H9 (cell line): ENCODE data around the gene RNF212. TPM values are rescaled to one million over a fixed set of nuclear protein-coding genes. Genes with fewer than 3 reads are reported as not detected.

Experiments
- DNase-seq: peaks from one replicate; pipeline ENCODE4 v3.0.0-alpha.2; 2017
- H2AFZ ChIP-seq: one replicate; pipeline ENCODE4 v1.6.1; 2013; ENCODE audit warnings: mild to moderate bottlenecking, low read length, control low read depth, moderate library complexity
- H2AK5ac ChIP-seq: 2 replicates; pipeline ENCODE4 v1.6.1; 2013; ENCODE audit warnings: low read length, control low read depth, mixed read lengths; ENCODE audit not compliant: insufficient read length
- H2BK120ac ChIP-seq: one replicate; pipeline ENCODE4 v1.6.1; 2013; ENCODE audit warnings: low read depth, mild to moderate bottlenecking, low read length, control low read depth, inconsistent platforms; ENCODE audit not compliant: poor library complexity, severe bottlenecking
- H2BK12ac ChIP-seq: 2 replicates; pipeline ENCODE4 v1.6.1; 2013; ENCODE audit warnings: low read length, control low read depth, mixed read lengths, low read depth; ENCODE audit not compliant: insufficient read length
- H2BK15ac ChIP-seq: 2 replicates; pipeline ENCODE4 v1.6.1; 2013; ENCODE audit warnings: low read depth, low read length, control low read depth
- H2BK20ac ChIP-seq: one replicate; pipeline ENCODE4 v1.6.1; 2013; ENCODE audit warnings: low read depth, mild to moderate bottlenecking, low read length, control low read depth, inconsistent platforms; ENCODE audit not compliant: poor library complexity, severe bottlenecking
- H2BK5ac ChIP-seq: 2 replicates; pipeline ENCODE4 v1.6.1; 2013; ENCODE audit warnings: low read length, control low read depth, mixed read lengths; ENCODE audit not compliant: insufficient read length
- H3K14ac ChIP-seq: 2 replicates; pipeline ENCODE4 v1.6.1; 2013; ENCODE audit warnings: low read length, control low read depth; ENCODE audit not compliant: insufficient read depth
- H3K18ac ChIP-seq: 2 replicates; pipeline ENCODE4 v1.6.1; 2013; ENCODE audit warnings: low read depth, mild to moderate bottlenecking, mixed read lengths, low read length, control low read depth; ENCODE audit not compliant: insufficient read length
- H3K23ac ChIP-seq: 2 replicates; pipeline ENCODE4 v1.6.1; 2013; ENCODE audit warnings: low read length, control low read depth, mixed read lengths, low read depth; ENCODE audit not compliant: insufficient read length
- H3K23me2 ChIP-seq: 2 replicates; pipeline ENCODE4 v1.6.1; 2013; ENCODE audit warnings: low read depth, mild to moderate bottlenecking, mixed read lengths, low read length, control low read depth; ENCODE audit not compliant: insufficient read length, poor library complexity, severe bottlenecking
- H3K27ac ChIP-seq: 2 replicates; pipeline ENCODE4 v1.5.1; 2013; ENCODE audit warnings: low read length, control low read depth, mixed read lengths, low read depth; ENCODE audit not compliant: insufficient read length
- H3K27me3 ChIP-seq: 2 replicates; pipeline ENCODE4 v1.6.1; 2013; ENCODE audit warnings: low read length, control low read depth, inconsistent platforms; ENCODE audit not compliant: insufficient read depth
- H3K4ac ChIP-seq: 2 replicates; pipeline ENCODE4 v1.6.1; 2013; ENCODE audit warnings: low read depth, mild to moderate bottlenecking, control low read depth, inconsistent platforms, low read length, moderate library complexity
- H3K4me1 ChIP-seq: 2 replicates; pipeline ENCODE4 v1.6.1; 2013; ENCODE audit warnings: low read length, control low read depth, inconsistent platforms; ENCODE audit not compliant: insufficient read depth
- H3K4me2 ChIP-seq: 2 replicates; pipeline ENCODE4 v1.6.1; 2013; ENCODE audit warnings: low read length, control low read depth, mixed read lengths; ENCODE audit not compliant: insufficient read length, insufficient read depth
- H3K56ac ChIP-seq: 2 replicates; pipeline ENCODE4 v1.6.1; 2013; ENCODE audit warnings: low read depth, mild to moderate bottlenecking, mixed read lengths, low read length, control low read depth; ENCODE audit not compliant: insufficient read length
- H3K79me1 ChIP-seq: 2 replicates; pipeline ENCODE4 v1.6.1; 2013; ENCODE audit warnings: low read depth, mild to moderate bottlenecking, moderate library complexity, low read length, control low read depth, inconsistent platforms; ENCODE audit not compliant: insufficient read depth, poor library complexity, severe bottlenecking
- H3K79me2 ChIP-seq: 2 replicates; pipeline ENCODE4 v1.6.1; 2013; ENCODE audit warnings: low read length, control low read depth, inconsistent platforms; ENCODE audit not compliant: insufficient read depth
- H3K9ac ChIP-seq: 2 replicates; pipeline ENCODE4 v1.6.1; 2013; ENCODE audit warnings: low read length, control low read depth, mixed read lengths; ENCODE audit not compliant: insufficient read length; ENCODE audit errors: extremely low read depth
- H3K9me3 ChIP-seq: one replicate; pipeline ENCODE4 v1.6.1; 2013; ENCODE audit warnings: low read depth, low read length, inconsistent platforms; ENCODE audit not compliant: control insufficient read depth
- H3T11ph ChIP-seq: one replicate; pipeline ENCODE4 v1.6.1; 2013; ENCODE audit warnings: mild to moderate bottlenecking, low read length, control low read depth, inconsistent platforms
- H4K20me1 ChIP-seq: one replicate; pipeline ENCODE4 v1.6.1; 2013; ENCODE audit not compliant: control insufficient read depth, insufficient read length, insufficient read depth
- H4K5ac ChIP-seq: 2 replicates; pipeline ENCODE4 v1.6.1; 2013; ENCODE audit warnings: low read depth, mild to moderate bottlenecking, mixed read lengths, low read length, control low read depth; ENCODE audit not compliant: insufficient read length
- H4K8ac ChIP-seq: replicated peaks from 2 replicates; pipeline ENCODE4 v1.6.1; 2013; ENCODE audit warnings: low read length, control low read depth, mixed read lengths, low read depth; ENCODE audit not compliant: insufficient read length
- H4K91ac ChIP-seq: 2 replicates; pipeline ENCODE4 v1.6.1; 2013; ENCODE audit warnings: low read depth, mild to moderate bottlenecking, moderate library complexity, mixed read lengths, low read length, control low read depth; ENCODE audit not compliant: insufficient read length
- H3K27ac Mint-ChIP-seq, 3 experiments: 2 replicates in 2 of 3; 3 replicates in 1 of 3; pipeline ENCODE4 v1.8.0; 2020 to 2021; ENCODE audit warnings: mixed read lengths in 3 of 3, mild to moderate bottlenecking in 1 of 3, moderate library complexity in 1 of 3
- H3K27me3 Mint-ChIP-seq: 2 replicates; pipeline ENCODE4 v1.8.0; 2021; ENCODE audit warnings: low read depth, mild to moderate bottlenecking, moderate library complexity, mixed read lengths
- H3K36me3 Mint-ChIP-seq, 3 experiments: 2 replicates in 2 of 3; 3 replicates in 1 of 3; pipeline ENCODE4 v1.8.0; 2020 to 2021; ENCODE audit warnings: low read depth in 3 of 3, mixed read lengths in 3 of 3; ENCODE audit not compliant: insufficient read depth in 1 of 3
- H3K4me1 Mint-ChIP-seq, 2 experiments: 2 replicates each; pipeline ENCODE4 v1.8.0; 2020; ENCODE audit warnings: mixed read lengths in 2 of 2
- H3K4me3 Mint-ChIP-seq, 2 experiments: 2 replicates in 1 of 2; 3 replicates in 1 of 2; pipeline ENCODE4 v1.8.0; 2020 to 2021; ENCODE audit warnings: mild to moderate bottlenecking in 2 of 2, mixed read lengths in 2 of 2, moderate library complexity in 1 of 2
- H3K9me3 Mint-ChIP-seq, 2 experiments: 2 replicates in 1 of 2; 3 replicates in 1 of 2; pipeline ENCODE4 v1.8.0; 2020; ENCODE audit warnings: mild to moderate bottlenecking in 2 of 2, mixed read lengths in 2 of 2, moderate library complexity in 1 of 2
- WGBS: extraction: QIAGEN DNeasy Blood & Tissue Kit; methylation state at CpG from one replicate; pipeline ENCODE4 v1.1.7; 2013; ENCODE audit warnings: missing lambda C conversion rate, low lambda C conversion rate, mixed read lengths; ENCODE audit not compliant: insufficient read length; ENCODE audit errors: extremely low coverage; 5-methylcytosine and 5-hydroxymethylcytosine counted together
- total RNA-seq: library from RNA; stranded (reverse); gene quantifications from 2 replicates; pipeline ENCODE4 v1.2.1, GENCODE V29; 2021
- TF ChIP-seq, protein P1 (sequence below): fragments of 200-600 bp; sonication (generic); conservative IDR thresholded peaks from 3 replicates; pipeline ENCODE4 v1.8.0; 2021; ENCODE audit warnings: antibody characterized with exemption, mild to moderate bottlenecking

The RNF212 gene
- total RNA-seq, 1 experiment from 2014 or later, result 3.0 TPM

DNA sequence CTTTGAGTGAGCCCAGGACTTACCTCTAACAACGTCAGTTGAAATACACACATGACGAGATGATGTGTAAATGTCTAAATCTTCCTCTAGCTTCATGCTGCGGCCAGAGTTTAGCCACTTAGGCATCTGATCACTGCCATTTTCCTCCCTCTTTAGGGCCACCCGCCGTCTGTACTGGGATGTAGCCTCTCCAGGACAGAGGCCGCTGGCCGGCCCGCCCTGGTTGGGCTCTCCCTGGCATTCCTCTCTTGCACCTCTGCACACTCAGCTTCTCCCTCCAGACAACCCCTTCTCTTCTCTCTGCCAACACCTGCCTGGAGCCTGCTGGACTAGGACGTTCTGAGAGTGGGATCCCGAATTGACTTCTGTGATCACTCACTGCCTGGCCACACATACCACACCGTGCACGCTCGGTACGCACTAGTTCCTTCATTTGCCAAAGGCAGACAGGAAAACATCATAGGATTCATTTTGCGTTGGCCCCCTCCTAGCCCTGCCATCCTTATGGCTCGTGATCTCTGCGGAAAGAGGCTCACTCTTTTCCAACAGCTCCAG lies 33.6 kb downstream of the RNF212 start:
- Histone ChIP-seq H2BK15ac (no peak overlapping the region), H3T11ph (no peak overlapping the region), H3K27ac (no peak overlapping the region), H2AK5ac (no peak overlapping the region), H2BK5ac (no peak overlapping the region), H4K20me1 (no peaks in the 10 kb centered on the region), H2BK12ac (no peak overlapping the region), H4K5ac (no peak overlapping the region), H3K23me2 (no peaks in the 10 kb centered on the region), H3K56ac (no peak overlapping the region), H2AFZ (no peak overlapping the region), H2BK120ac (no peak overlapping the region), H3K79me1 (no peaks in the 10 kb centered on the region), H4K91ac (no peak overlapping the region), H3K23ac (no peak overlapping the region), H3K9me3 (no peaks in the 10 kb centered on the region), H2BK20ac (no peak overlapping the region), H3K4me1 (no peaks in the 10 kb centered on the region), H3K79me2 (no peaks in the 10 kb centered on the region), H3K9ac (no peak overlapping the region), H3K4me2 (no peak overlapping the region), H3K27me3 (no peaks in the 10 kb centered on the region), H4K8ac (no peak overlapping the region), H3K18ac (no peak overlapping the region), H3K14ac (no peak overlapping the region), H3K4ac (no peak overlapping the region)
- Mint-ChIP-seq H3K4me3 (no peak overlapping the region), H3K36me3 (no peaks in the 10 kb centered on the region; a peak in 2 of 7 replicates), H3K27ac (peak overlapping the region in 1 of 3 experiments; percentile 12; a peak in 1 of 7 replicates), H3K9me3 (no peaks in the 10 kb centered on the region; a peak in 2 of 5 replicates), H3K4me1 (peaks cover 2 to 5% of the 10 kb centered on the region in 2 experiments; a peak in 2 of 4 replicates), H3K27me3 (peaks cover 58% of the 10 kb centered on the region)
- peak; percentile 14 for DNase-seq
- WGBS, result no CpG with 5 or more reads among the region's 17 CpGs
- TF ChIP-seq, protein P1, sequence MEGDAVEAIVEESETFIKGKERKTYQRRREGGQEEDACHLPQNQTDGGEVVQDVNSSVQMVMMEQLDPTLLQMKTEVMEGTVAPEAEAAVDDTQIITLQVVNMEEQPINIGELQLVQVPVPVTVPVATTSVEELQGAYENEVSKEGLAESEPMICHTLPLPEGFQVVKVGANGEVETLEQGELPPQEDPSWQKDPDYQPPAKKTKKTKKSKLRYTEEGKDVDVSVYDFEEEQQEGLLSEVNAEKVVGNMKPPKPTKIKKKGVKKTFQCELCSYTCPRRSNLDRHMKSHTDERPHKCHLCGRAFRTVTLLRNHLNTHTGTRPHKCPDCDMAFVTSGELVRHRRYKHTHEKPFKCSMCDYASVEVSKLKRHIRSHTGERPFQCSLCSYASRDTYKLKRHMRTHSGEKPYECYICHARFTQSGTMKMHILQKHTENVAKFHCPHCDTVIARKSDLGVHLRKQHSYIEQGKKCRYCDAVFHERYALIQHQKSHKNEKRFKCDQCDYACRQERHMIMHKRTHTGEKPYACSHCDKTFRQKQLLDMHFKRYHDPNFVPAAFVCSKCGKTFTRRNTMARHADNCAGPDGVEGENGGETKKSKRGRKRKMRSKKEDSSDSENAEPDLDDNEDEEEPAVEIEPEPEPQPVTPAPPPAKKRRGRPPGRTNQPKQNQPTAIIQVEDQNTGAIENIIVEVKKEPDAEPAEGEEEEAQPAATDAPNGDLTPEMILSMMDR, result no peak
